SIG-M5 treated with dmso at 0.1 percent for 504 hours (cell line): ENCODE measurements around the gene FNDC3B.

Experiments
- DNase-seq: peaks from one replicate; lab custom pipeline; 2025; ENCODE audit not compliant: unreplicated experiment; lab: John Stamatoyannopoulos, UW

Gene FNDC3B

GRCh38 chr3:172410702-172411477, 371.5 kb downstream of the FNDC3B start:
- no peak for DNase-seq

- DNase-seq, result no peak
Measured at GRCh38 chr3:172411478-172411947, 372.1 kb downstream of the FNDC3B start.

- DNase-seq, result no peak
Measured at GRCh38 chr3:172415323-172415722, 375.9 kb downstream of the FNDC3B start.

- no peak for DNase-seq
Measured at GRCh38 chr3:172437713-172438112, 398.3 kb downstream of the FNDC3B start.

- no peak for DNase-seq
Measured at GRCh38 chr3:172438186-172438585, 398.8 kb downstream of the FNDC3B start.

GRCh38 chr3:172441581-172441980, 402.2 kb downstream of the FNDC3B start:
- no peak for DNase-seq

- DNase-seq, result no peak
Measured at GRCh38 chr3:172442606-172443005, 403.2 kb downstream of the FNDC3B start.

GRCh38 chr3:172444821-172445220, 405.4 kb downstream of the FNDC3B start:
- no peak for DNase-seq

GRCh38 chr3:172446198-172446597, 406.8 kb downstream of the FNDC3B start:
- no peak for DNase-seq

- DNase-seq, result no peak
Measured at GRCh38 chr3:172447611-172448579, 408.5 kb downstream of the FNDC3B start, which contains the start of gene GHSR. TSS of gene GHSR (minus strand) at chr3:172448456. CDS start at chr3:172448413, 43 bp downstream.

GRCh38 chr3:172448661-172449465, 409.5 kb downstream of the FNDC3B start:
- no peak for DNase-seq

- no peak for DNase-seq
Measured at GRCh38 chr3:172449466-172450149, 410.2 kb downstream of the FNDC3B start.
